Ascending aorta (tissue), 2 donors: Measurements from ENCODE around the gene MAPRE3. TPM values are rescaled to one million over a fixed set of nuclear protein-coding genes. Genes with fewer than 3 reads are reported as not detected.

Experiments used
- DNase-seq, 2 donors: peaks; one replicate each; pipeline ENCODE4 v3.0.0-alpha.2; 2019; ENCODE audit warnings: low spot score in 2 of 2
- H3K27ac ChIP-seq, 2 donors: fragments of 200-600 bp; sonication (generic); one replicate each; pipeline ENCODE4 v1.5.1; 2016 to 2017; ENCODE audit warnings: mild to moderate bottlenecking in 1 of 2
- H3K27me3 ChIP-seq: fragments of 200-600 bp; sonication (generic); one replicate; pipeline ENCODE4 v1.5.1; 2017
- H3K36me3 ChIP-seq, 2 donors: fragments of 200-600 bp; sonication (generic); one replicate each; pipeline ENCODE4 v1.5.1; 2016
- H3K4me1 ChIP-seq, 2 donors: fragments of 200-600 bp; sonication (generic); one replicate each; pipeline ENCODE4 v1.5.1; 2016 to 2017; ENCODE audit warnings: mild to moderate bottlenecking in 1 of 2
- H3K4me3 ChIP-seq, 2 donors: fragments of 200-600 bp; sonication (generic); one replicate each; pipeline ENCODE4 v1.5.1; 2016 to 2017; ENCODE audit warnings: mild to moderate bottlenecking in 1 of 2
- H3K9me3 ChIP-seq, 2 donors: fragments of 200-600 bp; sonication (generic); one replicate each; pipeline ENCODE4 v1.5.1; 2016
- CTCF ChIP-seq, 3 experiments: fragments of 200-600 bp in 2 of 3; fragments of 450-650 bp in 1 of 3; sonication (generic) in 2 of 3; IDR thresholded peaks; one replicate each; pipeline ENCODE4 v1.5.1; 2016 to 2019; ENCODE audit warnings: antibody characterized with exemption in 3 of 3, mild to moderate bottlenecking in 1 of 3, moderate library complexity in 1 of 3
- intact Hi-C: fragments of 100-400 bp; cut with DNase I; formaldehyde crosslinking; loops from one replicate; pipeline ENCODE4 v1.15.1; 2023
- total RNA-seq: library from RNA; depleted of rRNA; stranded (reverse); fragments of >200 nt; gene quantifications from one replicate; pipeline ENCODE4 v1.1.0, GENCODE V29; 2016

MAPRE3 gene
- total RNA-seq, 1 donor from 2014 or later, result 18.9 TPM

- peaks cover 0 to 2% of the 10 kb centered on the region in 2 donors for H3K4me1 ChIP-seq
- TF ChIP-seq CTCF (IDR thresholded peaks at IDR 0.05), result no peak
- H3K27me3 ChIP-seq, result no peaks in the 10 kb centered on the region
- H3K36me3 ChIP-seq, result peaks cover 31 to 32% of the 10 kb centered on the region in 2 donors
- no peaks in the 10 kb centered on the region for H3K9me3 ChIP-seq
- no peak for DNase-seq
- intact Hi-C loops, result no loop called here
- H3K27ac ChIP-seq, result no peak overlapping the region
- H3K4me3 ChIP-seq, result no peak overlapping the region
Measured at GRCh38 chr2:27042985-27043634, 72.7 kb downstream of the MAPRE3 start.

GRCh38 chr2:27049422-27050280 is 79.2 kb downstream of the MAPRE3 start:
- Histone ChIP-seq H3K36me3 (peaks cover 2 to 9% of the 10 kb centered on the region in 2 donors), H3K9me3 (no peaks in the 10 kb centered on the region), H3K4me1 (peaks cover 0 to 4% of the 10 kb centered on the region in 2 donors), H3K27me3 (no peaks in the 10 kb centered on the region), H3K4me3 (peak overlapping the region; percentile 71 to 85), H3K27ac (peak overlapping the region; percentile 85 to 93)
- TF ChIP-seq CTCF (IDR thresholded peaks at IDR 0.05), result no peak
- intact Hi-C loops, result loop anchor here (1.0 to 2.0 kb wide), 4 partner anchors 16 to 37 kb away; partner anchors contain the start of genes EMILIN1 and KHK
- DNase-seq, result peak in 1 of 2 donors; percentile 73

GRCh38 chr2:27050281-27050995 is 80.0 kb downstream of the MAPRE3 start:
- peaks cover 10 to 17% of the 10 kb centered on the region in 2 donors for H3K36me3 ChIP-seq
- H3K4me1 ChIP-seq, result peaks cover 0 to 4% of the 10 kb centered on the region in 2 donors
- intact Hi-C loops, result loop anchor here (1.0 to 2.0 kb wide), 4 partner anchors 17 to 36 kb away; partner anchors contain the start of genes EMILIN1 and KHK
- TF ChIP-seq CTCF (IDR thresholded peaks at IDR 0.05), result peak; percentile 51 to 64 (median 55)
- H3K9me3 ChIP-seq, result no peaks in the 10 kb centered on the region
- H3K4me3 ChIP-seq, result peak overlapping the region; percentile 71 to 85
- DNase-seq, result peak; percentile 72 to 96
- H3K27me3 ChIP-seq, result no peaks in the 10 kb centered on the region
- H3K27ac ChIP-seq, result peak overlapping the region; percentile 85 to 93

GRCh38 chr2:27050996-27051901 is 80.8 kb downstream of the MAPRE3 start, which contains the start of gene AGBL5:
Gene AGBL5, plus strand, starts transcription at chr2:27051668. Its CDS starts 1,291 bp downstream, at chr2:27052959.
- intact Hi-C loops, result loop anchor here (1.0 to 2.0 kb wide), 4 partner anchors 18 to 35 kb away; partner anchors contain the start of genes EMILIN1 and KHK
- peak; percentile 92 to 98 for DNase-seq

More at GRCh38 chr2:27050996-27051901, 80.8 kb downstream of the MAPRE3 start, which contains the start of gene AGBL5:
- H3K27ac ChIP-seq, result peak within 1 kb of the TSS; percentile 85 to 93
- H3K27me3 ChIP-seq, result no peaks in the 10 kb centered on the region
- H3K4me1 ChIP-seq, result peaks cover 0 to 4% of the 10 kb centered on the region in 2 donors
- TF ChIP-seq CTCF (IDR thresholded peaks at IDR 0.05), result no peak
- H3K36me3 ChIP-seq, result peaks cover 18 to 25% of the 10 kb centered on the region in 2 donors
- H3K9me3 ChIP-seq, result no peaks in the 10 kb centered on the region
- H3K4me3 ChIP-seq, result peak within 1 kb of the TSS; percentile 71 to 85
